MM.1S (cell line): ENCODE results near the gene TGFBR3.

Source experiments
- DNase-seq: peaks from one replicate; pipeline ENCODE4 v3.0.0-alpha.2; 2015
- H2AFZ ChIP-seq: fragments of 300-600 bp; sonication (generic); 2 replicates; pipeline ENCODE4 v1.6.0; 2016; ENCODE audit warnings: antibody characterized with exemption, low read length
- H3F3A ChIP-seq: fragments of 300-600 bp; sonication (generic); 2 replicates; pipeline ENCODE4 v1.6.1; 2016; ENCODE audit warnings: mild to moderate bottlenecking, antibody characterized with exemption, low read length, moderate library complexity, mixed read lengths; ENCODE audit not compliant: insufficient read depth
- H3K27ac ChIP-seq: fragments of 300-600 bp; sonication (generic); 2 replicates; pipeline ENCODE4 v1.5.1; 2016; ENCODE audit warnings: mild to moderate bottlenecking, low read length
- H3K27me3 ChIP-seq: fragments of 300-600 bp; sonication (generic); replicated peaks from 2 replicates; pipeline ENCODE4 v1.6.0; 2016; ENCODE audit warnings: low read length; ENCODE audit not compliant: insufficient read depth
- H3K36me3 ChIP-seq: fragments of 300-600 bp; sonication (generic); replicated peaks from 2 replicates; pipeline ENCODE4 v1.6.1; 2016; ENCODE audit warnings: mild to moderate bottlenecking, low read length, mixed read lengths; ENCODE audit not compliant: insufficient read depth
- H3K4me1 ChIP-seq: fragments of 300-600 bp; sonication (generic); 2 replicates; pipeline ENCODE4 v1.6.1; 2016; ENCODE audit warnings: low read length, mixed read lengths
- H3K4me2 ChIP-seq: fragments of 300-600 bp; sonication (generic); 2 replicates; pipeline ENCODE4 v1.6.0; 2016; ENCODE audit warnings: low read depth, low read length
- H3K4me3 ChIP-seq: fragments of 300-600 bp; sonication (generic); 2 replicates; pipeline ENCODE4 v1.5.1; 2016; ENCODE audit warnings: low read length, mixed read lengths
- H3K79me2 ChIP-seq: fragments of 300-600 bp; sonication (generic); 2 replicates; pipeline ENCODE4 v1.6.1; 2016; ENCODE audit warnings: mixed run types, low read length, mixed read lengths
- H3K9ac ChIP-seq: fragments of 300-600 bp; sonication (generic); 2 replicates; pipeline ENCODE4 v1.6.1; 2016; ENCODE audit warnings: low read length, mixed read lengths
- H3K9me2 ChIP-seq: fragments of 300-600 bp; sonication (generic); replicated peaks from 2 replicates; pipeline ENCODE4 v1.6.1; 2016; ENCODE audit warnings: mild to moderate bottlenecking, low read length, mixed read lengths; ENCODE audit not compliant: insufficient read depth
- H3K9me3 ChIP-seq: fragments of 300-600 bp; sonication (generic); replicated peaks from 2 replicates; pipeline ENCODE4 v1.6.1; 2016; ENCODE audit warnings: mild to moderate bottlenecking, low read length, mixed read lengths; ENCODE audit not compliant: insufficient read depth
- H4K20me1 ChIP-seq: fragments of 300-600 bp; sonication (generic); 2 replicates; pipeline ENCODE4 v1.6.1; 2016; ENCODE audit warnings: mild to moderate bottlenecking, low read length, moderate library complexity, mixed read lengths; ENCODE audit not compliant: insufficient read depth
- CTCF ChIP-seq: fragments of 300-600 bp; sonication (generic); IDR thresholded peaks from 2 replicates; pipeline ENCODE4 v1.5.1; 2016; ENCODE audit warnings: antibody characterized with exemption, low read length, mixed read lengths
- EZH2 ChIP-seq: fragments of 300-600 bp; sonication (generic); optimal IDR thresholded peaks from 2 replicates; pipeline ENCODE3; 2017; ENCODE audit warnings: low read depth, mild to moderate bottlenecking, antibody characterized with exemption, low read length, mixed read lengths
- EZH2phosphoT487 ChIP-seq: fragments of 300-600 bp; sonication (generic); IDR thresholded peaks from 2 replicates; pipeline ENCODE4 v1.6.1; 2018; ENCODE audit warnings: antibody characterized with exemption, low read length

The TGFBR3 gene

GRCh38 chr1:91857557-91858239 lies 28.3 kb downstream of the TGFBR3 start:
- Histone ChIP-seq H3K79me2 (no peaks in the 10 kb centered on the region), H3F3A (no peaks in the 10 kb centered on the region), H3K36me3 (no peaks in the 10 kb centered on the region), H4K20me1 (no peaks in the 10 kb centered on the region), H3K9ac (no peak overlapping the region), H3K9me2 (no peaks in the 10 kb centered on the region), H3K4me3 (no peak overlapping the region), H3K9me3 (no peaks in the 10 kb centered on the region), H3K27ac (no peak overlapping the region), H2AFZ (no peak overlapping the region), H3K27me3 (no peaks in the 10 kb centered on the region), H3K4me1 (no peaks in the 10 kb centered on the region), H3K4me2 (no peak overlapping the region)
- no peak for DNase-seq
- TF ChIP-seq CTCF (no peak), EZH2 (no peak), EZH2phosphoT487 (no peak)

- Histone ChIP-seq H3K79me2 (no peaks in the 10 kb centered on the region), H3K27me3 (no peaks in the 10 kb centered on the region), H3F3A (no peaks in the 10 kb centered on the region), H2AFZ (no peak overlapping the region), H3K9ac (no peak overlapping the region), H3K9me3 (no peaks in the 10 kb centered on the region), H3K9me2 (no peaks in the 10 kb centered on the region), H4K20me1 (no peaks in the 10 kb centered on the region), H3K36me3 (no peaks in the 10 kb centered on the region), H3K27ac (no peak overlapping the region), H3K4me2 (no peak overlapping the region), H3K4me1 (no peaks in the 10 kb centered on the region), H3K4me3 (no peak overlapping the region)
- DNase-seq = no peak
- TF ChIP-seq EZH2phosphoT487 (no peak), CTCF (no peak), EZH2 (no peak)
Observed at GRCh38 chr1:91856996-91857395, 29.0 kb downstream of the TGFBR3 start.

GRCh38 chr1:91854852-91855534 lies 31.0 kb downstream of the TGFBR3 start:
- no peak for DNase-seq
- H3K4me1 ChIP-seq = no peaks in the 10 kb centered on the region
- H4K20me1 ChIP-seq = no peaks in the 10 kb centered on the region
- H2AFZ ChIP-seq = no peak overlapping the region
- no peaks in the 10 kb centered on the region for H3F3A ChIP-seq
- no peaks in the 10 kb centered on the region for H3K9me2 ChIP-seq
- no peaks in the 10 kb centered on the region for H3K79me2 ChIP-seq
- no peak overlapping the region for H3K27ac ChIP-seq
- H3K4me2 ChIP-seq = no peak overlapping the region
- no peak for TF ChIP-seq CTCF
- H3K9ac ChIP-seq = no peak overlapping the region
- H3K27me3 ChIP-seq = no peaks in the 10 kb centered on the region
- H3K9me3 ChIP-seq = no peaks in the 10 kb centered on the region
- H3K4me3 ChIP-seq = no peak overlapping the region
- no peaks in the 10 kb centered on the region for H3K36me3 ChIP-seq
